ENCODE results near the gene SBK1. TPM values are rescaled to one million over a fixed set of nuclear protein-coding genes. Genes with fewer than 3 reads are reported as not detected.
"Not testable (repeated sequence)": the region's sequence is repeated elsewhere in the genome, so short reads cannot be mapped to it uniquely, and the experiment has no call there.

Gene SBK1
- total and polyA plus RNA-seq, 4 donors: 0.90 to 2.7 (median 2.3) TPM

GRCh38 chr16:28336940-28337710, 44.8 kb downstream of the SBK1 start:
- not testable (repeated sequence) for H3K36me3 ChIP-seq (ENCODE audit: control insufficient read depth in 4 of 4, insufficient read depth in 4 of 4, low read length in 4 of 4); H3K27me3 ChIP-seq (ENCODE audit: control insufficient read depth in 3 of 3, insufficient read depth in 3 of 3, low read length in 2 of 3); ATAC-seq (ENCODE audit: insufficient read depth, low FRiP score); H3K27ac ChIP-seq (ENCODE audit: low read depth in 1 of 2, low read length in 1 of 2); DNase-seq; H3K4me1 ChIP-seq (ENCODE audit: control insufficient read depth in 5 of 5, insufficient read depth in 5 of 5, low read length in 5 of 5); H3K9ac ChIP-seq (ENCODE audit: insufficient read depth in 1 of 2, low read length in 2 of 2); H3K4me3 ChIP-seq; H3K9me3 ChIP-seq (ENCODE audit: control insufficient read depth in 4 of 4, insufficient read depth in 3 of 4, low read length in 3 of 4)
- WGBS, 2 donors: 77 to 82% methylated on average over 5 of the region's 5 CpGs

DNA sequence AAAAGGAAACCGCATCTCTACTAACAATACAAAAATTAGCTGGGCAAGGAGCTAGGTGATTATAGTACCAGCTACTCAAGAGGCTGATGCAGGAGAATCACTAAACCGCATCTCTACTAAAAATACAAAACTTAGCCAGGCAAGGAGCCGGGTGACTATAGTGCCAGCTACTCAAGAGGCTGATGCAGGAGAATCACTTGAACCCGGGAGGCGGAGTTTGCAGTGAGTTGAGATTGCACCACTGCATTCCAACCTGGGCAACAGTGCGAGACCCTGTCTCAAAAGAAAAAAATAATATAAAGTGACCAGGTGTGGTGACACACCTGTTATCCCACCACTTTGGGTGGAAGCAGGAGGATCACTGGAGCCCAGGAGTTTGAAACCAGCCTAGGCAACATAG, 45.9 kb downstream of the SBK1 start:
- not testable (repeated sequence) for H3K27ac ChIP-seq (ENCODE audit: low read depth in 1 of 2, low read length in 1 of 2); DNase-seq; H3K36me3 ChIP-seq (ENCODE audit: control insufficient read depth in 4 of 4, insufficient read depth in 4 of 4, low read length in 4 of 4); ATAC-seq (ENCODE audit: insufficient read depth, low FRiP score); H3K4me1 ChIP-seq (ENCODE audit: control insufficient read depth in 5 of 5, insufficient read depth in 5 of 5, low read length in 5 of 5); H3K27me3 ChIP-seq (ENCODE audit: control insufficient read depth in 3 of 3, insufficient read depth in 3 of 3, low read length in 2 of 3); H3K4me3 ChIP-seq; H3K9me3 ChIP-seq (ENCODE audit: control insufficient read depth in 4 of 4, insufficient read depth in 3 of 4, low read length in 3 of 4); H3K9ac ChIP-seq (ENCODE audit: insufficient read depth in 1 of 2, low read length in 2 of 2)
- WGBS, 2 donors: 71 to 83% methylated on average over 5 of the region's 6 CpGs

DNA sequence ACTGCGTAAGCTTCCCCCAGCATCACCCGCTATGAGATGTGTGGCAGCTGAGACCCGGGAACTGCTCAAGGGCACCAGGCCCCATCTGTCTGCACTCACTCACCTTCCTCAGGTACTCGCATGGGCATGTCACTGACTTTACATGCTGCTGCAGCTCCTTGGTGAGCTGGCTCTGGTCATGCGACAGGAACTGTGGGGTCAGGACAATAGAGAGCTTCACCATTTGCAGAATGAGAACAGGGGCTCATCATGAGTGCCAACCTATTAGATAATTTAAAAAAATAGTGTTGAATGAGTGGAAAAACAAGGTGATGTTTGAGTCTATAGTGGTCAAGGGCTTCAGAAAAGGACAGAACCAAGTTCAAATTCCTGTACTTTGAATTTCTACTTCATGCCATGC, 70.3 kb downstream of the SBK1 start:
- not testable (repeated sequence) for DNase-seq

GRCh38 chr16:28363408-28363807, 71.1 kb downstream of the SBK1 start, which contains the start of gene NPIPB6:
NPIPB6 (minus strand) TSS chr16:28363508; CDS start chr16:28362822, 686 bp downstream.
- not testable (repeated sequence) for ATAC-seq (ENCODE audit: insufficient read depth, low FRiP score); H3K27me3 ChIP-seq (ENCODE audit: control insufficient read depth in 3 of 3, insufficient read depth in 3 of 3, low read length in 2 of 3); H3K27ac ChIP-seq (ENCODE audit: low read depth in 1 of 2, low read length in 1 of 2); H3K4me1 ChIP-seq (ENCODE audit: control insufficient read depth in 5 of 5, insufficient read depth in 5 of 5, low read length in 5 of 5); H3K9me3 ChIP-seq (ENCODE audit: control insufficient read depth in 4 of 4, insufficient read depth in 3 of 4, low read length in 3 of 4); H3K4me3 ChIP-seq; H3K36me3 ChIP-seq (ENCODE audit: control insufficient read depth in 4 of 4, insufficient read depth in 4 of 4, low read length in 4 of 4); H3K9ac ChIP-seq (ENCODE audit: insufficient read depth in 1 of 2, low read length in 2 of 2); DNase-seq
- WGBS, 2 donors: no CpG with 5 or more reads among the region's 5 CpGs

More for the DNA sequence above, 70.3 kb downstream of the SBK1 start:
- not testable (repeated sequence) for H3K36me3 ChIP-seq (ENCODE audit: control insufficient read depth in 4 of 4, insufficient read depth in 4 of 4, low read length in 4 of 4); H3K27ac ChIP-seq (ENCODE audit: low read depth in 1 of 2, low read length in 1 of 2); H3K9me3 ChIP-seq (ENCODE audit: control insufficient read depth in 4 of 4, insufficient read depth in 3 of 4, low read length in 3 of 4); ATAC-seq (ENCODE audit: insufficient read depth, low FRiP score); H3K27me3 ChIP-seq (ENCODE audit: control insufficient read depth in 3 of 3, insufficient read depth in 3 of 3, low read length in 2 of 3); H3K9ac ChIP-seq (ENCODE audit: insufficient read depth in 1 of 2, low read length in 2 of 2); H3K4me1 ChIP-seq (ENCODE audit: control insufficient read depth in 5 of 5, insufficient read depth in 5 of 5, low read length in 5 of 5); H3K4me3 ChIP-seq
- 95 to 100% methylated on average over 1 to 2 of the region's 5 CpGs for WGBS, 2 donors

GRCh38 chr16:28364268-28365173, 72.2 kb downstream of the SBK1 start:
- ATAC-seq (ENCODE audit: insufficient read depth, low FRiP score): peak; percentile 98
- H3K27ac ChIP-seq (ENCODE audit: low read depth in 1 of 2, low read length in 1 of 2); H3K36me3 ChIP-seq (ENCODE audit: control insufficient read depth in 4 of 4, insufficient read depth in 4 of 4, low read length in 4 of 4); H3K9ac ChIP-seq (ENCODE audit: insufficient read depth in 1 of 2, low read length in 2 of 2); H3K4me3 ChIP-seq; DNase-seq; H3K4me1 ChIP-seq (ENCODE audit: control insufficient read depth in 5 of 5, insufficient read depth in 5 of 5, low read length in 5 of 5); H3K27me3 ChIP-seq (ENCODE audit: control insufficient read depth in 3 of 3, insufficient read depth in 3 of 3, low read length in 2 of 3); H3K9me3 ChIP-seq (ENCODE audit: control insufficient read depth in 4 of 4, insufficient read depth in 3 of 4, low read length in 3 of 4): not testable (repeated sequence)
- 1 to 2% methylated on average over 13 to 16 of the region's 75 CpGs for WGBS, 2 donors

DNA sequence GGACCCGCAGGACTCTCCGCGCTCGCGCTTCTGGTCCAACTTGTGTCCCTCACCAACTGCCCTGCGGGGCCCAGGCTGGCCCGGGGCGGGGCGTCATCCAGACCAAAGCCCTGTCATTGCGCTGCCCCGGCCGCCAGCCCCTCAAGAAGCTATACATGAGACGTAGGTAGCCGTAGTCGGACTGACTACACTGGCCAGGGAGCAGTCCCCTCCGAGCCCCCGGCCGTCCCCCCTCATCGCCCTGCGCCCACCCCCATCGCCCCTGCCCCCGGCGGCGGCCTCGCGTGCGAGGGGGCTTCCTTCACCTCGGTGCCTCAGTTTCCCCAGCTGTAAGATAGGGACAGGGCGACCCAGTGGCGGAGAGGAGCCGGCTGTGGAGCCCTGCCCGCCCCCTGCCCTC, 75.6 kb downstream of the SBK1 start:
- not testable (repeated sequence) for H3K4me1 ChIP-seq (ENCODE audit: control insufficient read depth in 5 of 5, insufficient read depth in 5 of 5, low read length in 5 of 5); H3K36me3 ChIP-seq (ENCODE audit: control insufficient read depth in 4 of 4, insufficient read depth in 4 of 4, low read length in 4 of 4); H3K4me3 ChIP-seq; H3K27me3 ChIP-seq (ENCODE audit: control insufficient read depth in 3 of 3, insufficient read depth in 3 of 3, low read length in 2 of 3); ATAC-seq (ENCODE audit: insufficient read depth, low FRiP score); H3K27ac ChIP-seq (ENCODE audit: low read depth in 1 of 2, low read length in 1 of 2); H3K9ac ChIP-seq (ENCODE audit: insufficient read depth in 1 of 2, low read length in 2 of 2); H3K9me3 ChIP-seq (ENCODE audit: control insufficient read depth in 4 of 4, insufficient read depth in 3 of 4, low read length in 3 of 4)
- DNase-seq: peak in 1 of 3 donors; percentile 2
- WGBS, 2 donors: 21 to 49% methylated on average over 21 to 26 of the region's 32 CpGs
